COLO829 (cell line): ENCODE results near the gene DGKI.
A peak's percentile ranks its signal among the peaks of the same experiment; 100 is the strongest.

Experiments
- DNase-seq: peaks from one replicate; pipeline ENCODE4 v3.0.0; 2012; ENCODE audit warnings: low spot score

DGKI gene

DNA sequence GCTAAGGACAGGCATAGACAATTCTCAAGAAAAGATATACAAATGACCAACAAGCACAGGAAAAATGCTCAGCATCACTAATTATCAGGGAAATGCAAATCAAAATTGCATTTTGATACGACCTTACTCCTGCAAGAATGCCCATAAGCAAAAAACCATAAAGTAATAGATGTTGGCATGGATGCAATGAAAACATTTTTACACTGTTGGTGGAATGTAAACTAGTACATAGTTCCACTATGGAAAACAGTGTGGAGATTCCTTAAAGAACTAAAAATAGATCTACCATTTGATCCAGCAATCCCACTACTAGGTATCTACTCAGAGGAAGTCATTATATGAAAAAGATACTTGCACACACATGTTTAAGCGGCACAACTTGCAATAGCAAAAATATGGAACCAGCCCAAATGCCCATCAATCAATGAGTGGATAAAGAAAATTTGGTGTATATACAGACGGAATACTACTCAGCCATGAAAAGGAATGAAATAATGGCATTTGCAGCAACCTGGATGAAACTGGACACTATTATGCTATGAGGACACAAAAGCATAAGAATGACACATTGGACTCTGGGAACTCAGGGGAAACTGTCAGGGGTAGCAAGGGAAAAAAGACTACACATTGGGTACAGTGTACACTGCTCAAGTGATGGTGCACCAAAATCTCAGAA lies 59.3 kb downstream of the DGKI start:
- DNase-seq, result no peak

DNA sequence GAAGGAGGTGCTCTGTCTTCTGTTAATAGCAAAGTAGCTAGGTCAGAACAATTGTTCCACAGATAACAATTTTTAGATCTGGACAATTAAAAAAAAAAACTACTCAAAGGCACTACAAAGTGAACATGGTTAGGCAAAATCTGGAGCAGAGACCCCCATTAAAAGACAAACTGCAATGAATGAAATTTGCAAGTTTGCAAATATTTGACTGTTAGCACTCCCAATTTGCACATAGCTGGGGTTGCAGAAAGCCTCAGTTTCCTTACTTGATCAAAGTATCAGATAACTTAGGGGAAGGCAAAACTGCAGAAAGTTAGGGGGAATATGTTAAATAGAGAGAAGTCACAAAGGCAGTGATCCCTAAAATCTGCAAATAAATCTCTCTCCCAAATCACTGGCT lies 68.3 kb downstream of the DGKI start:
- no peak for DNase-seq

DNA sequence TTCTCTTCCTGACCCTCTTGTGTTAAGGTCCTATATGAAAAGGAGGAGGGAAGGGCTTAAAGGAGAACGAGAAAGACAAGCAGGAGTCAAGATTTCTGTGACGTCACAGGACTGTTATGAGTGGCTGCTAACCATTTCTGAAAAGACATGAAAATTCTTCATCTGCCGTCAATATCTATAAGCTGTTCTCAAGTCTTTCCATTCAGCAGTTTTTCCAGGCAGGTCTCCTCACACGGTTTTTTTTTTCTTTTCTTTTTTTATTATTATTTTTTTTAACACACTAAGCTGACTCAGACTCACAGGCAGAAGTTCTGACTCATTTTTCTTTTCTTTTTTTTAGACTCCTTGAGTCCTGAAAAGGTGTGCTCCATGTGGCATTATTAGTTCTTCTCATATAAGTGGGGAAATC lies 72.0 kb downstream of the DGKI start:
- DNase-seq, result no peak

GRCh38 chr7:137772748-137773147 lies 74.0 kb downstream of the DGKI start:
- peak; percentile 87 for DNase-seq

DNA sequence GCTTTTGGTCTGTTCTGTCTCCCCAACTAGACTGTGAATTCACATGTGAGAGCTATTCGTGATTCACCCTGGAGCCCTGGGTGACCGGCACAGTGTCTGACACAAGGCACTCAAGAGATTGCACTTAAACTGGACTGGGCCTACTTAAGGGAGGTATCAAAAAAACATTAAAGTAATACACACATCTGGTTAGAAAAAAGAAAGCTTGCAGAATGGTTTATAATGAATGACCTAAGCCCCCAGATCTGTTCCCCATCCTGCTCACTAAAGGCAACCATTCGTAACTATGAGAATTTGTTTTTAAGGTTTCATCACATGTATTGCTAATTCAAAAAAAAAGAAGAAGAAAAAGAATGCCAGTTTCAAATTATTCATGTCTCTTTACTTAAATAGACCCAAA lies 74.5 kb downstream of the DGKI start:
- DNase-seq, result no peak

DNA sequence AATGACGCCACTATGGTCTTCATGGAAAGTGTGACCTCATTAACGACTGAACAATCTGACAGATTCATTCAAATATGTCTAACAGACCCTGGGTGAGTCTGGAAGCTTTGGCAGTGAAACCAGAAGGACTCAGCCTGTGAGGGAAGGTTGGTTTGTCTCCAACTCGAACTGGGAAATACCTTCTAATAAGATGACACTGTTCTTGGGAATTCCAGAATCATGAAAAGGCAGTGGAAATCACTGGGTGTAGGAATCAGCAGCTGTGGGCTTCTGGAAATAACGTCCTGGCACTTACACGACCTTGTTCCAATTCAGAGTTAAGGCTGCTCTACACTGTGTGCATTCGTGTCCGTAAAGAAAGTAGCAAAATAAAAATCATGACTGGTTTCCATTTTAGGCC lies 75.1 kb downstream of the DGKI start:
- DNase-seq, result no peak

DNA sequence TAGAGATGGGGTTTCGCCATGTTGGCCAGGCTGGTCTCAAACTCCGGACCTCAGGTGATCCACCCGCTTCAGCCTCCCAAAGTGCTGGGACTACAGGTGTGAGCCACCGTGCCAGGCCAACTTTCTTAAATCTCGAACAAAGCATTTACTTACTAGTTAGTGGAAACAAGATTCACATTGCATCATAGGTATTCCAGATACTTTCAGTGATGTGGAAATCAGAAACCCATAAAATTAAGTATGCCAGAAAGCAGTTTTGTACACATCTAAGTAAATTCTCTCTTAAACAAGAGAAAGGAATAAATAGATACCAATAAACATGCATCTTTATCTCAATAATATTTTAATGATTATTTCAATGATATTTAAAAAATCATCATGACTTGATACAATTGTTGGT lies 75.5 kb downstream of the DGKI start:
- no peak for DNase-seq

DNA sequence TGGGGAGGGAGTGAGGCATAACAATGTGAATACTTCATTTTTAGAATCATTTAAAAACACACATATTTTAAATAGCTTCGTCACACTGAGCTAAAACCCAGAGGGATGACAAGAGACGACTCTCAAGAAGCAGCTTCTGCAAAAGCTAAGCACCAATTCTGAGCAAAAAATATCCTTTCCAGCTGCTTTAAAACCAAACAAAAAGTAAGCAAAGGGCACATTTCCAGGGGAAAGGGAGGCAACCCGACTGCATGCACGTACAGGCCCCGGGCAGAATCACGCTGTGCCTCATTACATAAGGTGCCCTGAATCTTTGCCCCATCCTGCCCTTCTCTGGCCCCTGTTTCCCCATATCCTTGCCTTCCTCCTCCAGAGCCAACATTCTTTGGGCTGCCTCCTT lies 78.4 kb downstream of the DGKI start:
- DNase-seq, result no peak

- DNase-seq, result no peak
These were observed 84.4 kb downstream of the DGKI start for GRCh38 chr7:137762334-137762733.

DNA sequence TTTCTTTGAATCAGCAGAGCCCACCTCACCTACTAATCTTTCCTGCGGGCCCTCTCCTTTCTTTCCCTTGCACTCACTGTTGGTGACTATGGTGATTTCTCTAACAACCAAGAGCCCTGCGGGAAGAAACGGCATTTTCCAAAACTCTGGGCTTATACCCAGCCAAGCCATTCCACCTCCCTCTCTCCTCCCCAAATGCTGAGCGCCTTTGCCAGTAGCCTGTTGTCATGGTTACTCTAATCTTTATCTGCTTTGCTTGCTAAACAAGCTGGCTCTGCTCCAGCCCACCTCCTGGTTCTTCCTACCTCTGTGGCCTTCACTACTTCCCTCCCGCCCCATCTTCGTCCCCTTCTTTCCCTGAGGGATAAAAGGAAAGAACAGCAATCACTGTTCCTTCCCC lies 86.7 kb downstream of the DGKI start:
- DNase-seq, result no peak

GRCh38 chr7:137757146-137757925 lies 89.4 kb downstream of the DGKI start:
- DNase-seq, result no peak

DNA sequence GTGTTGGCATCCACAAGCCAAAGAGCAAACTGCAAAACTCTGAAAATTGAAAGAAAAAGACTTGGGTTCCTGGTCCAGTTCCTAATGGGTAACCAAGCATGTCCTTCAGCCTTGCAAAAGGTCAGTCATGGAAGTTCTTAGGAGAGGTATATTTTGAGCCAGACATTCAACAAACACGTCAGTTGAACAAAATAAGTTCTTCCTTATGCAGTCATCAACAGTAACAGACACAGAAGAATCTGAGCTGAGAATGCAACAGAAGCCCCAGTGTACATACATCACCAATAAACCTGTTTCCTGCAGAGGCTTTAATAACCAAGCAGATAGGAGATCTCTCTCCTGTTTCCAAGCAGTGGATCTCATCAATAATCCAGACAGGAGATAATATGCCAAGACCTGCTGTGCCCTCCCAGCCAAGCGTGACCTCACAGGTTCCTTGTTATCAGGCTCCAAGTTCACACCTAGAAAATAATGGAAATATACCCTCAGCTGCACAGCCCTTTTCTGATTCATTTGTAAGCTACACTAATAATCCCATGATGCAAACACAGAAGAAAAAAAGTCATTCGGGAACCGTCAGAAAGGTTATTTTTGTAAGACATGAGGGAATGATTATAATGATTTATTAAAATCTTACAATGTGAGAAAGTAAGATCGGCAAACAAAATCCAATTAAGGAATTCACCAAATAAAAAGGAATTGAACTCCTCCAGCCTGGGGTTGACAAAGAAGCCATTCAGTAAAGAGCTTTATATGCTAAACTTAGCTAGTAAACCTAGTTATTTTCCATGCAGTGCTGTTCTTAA lies 90.7 kb downstream of the DGKI start:
- DNase-seq, result peak; percentile 77

DNA sequence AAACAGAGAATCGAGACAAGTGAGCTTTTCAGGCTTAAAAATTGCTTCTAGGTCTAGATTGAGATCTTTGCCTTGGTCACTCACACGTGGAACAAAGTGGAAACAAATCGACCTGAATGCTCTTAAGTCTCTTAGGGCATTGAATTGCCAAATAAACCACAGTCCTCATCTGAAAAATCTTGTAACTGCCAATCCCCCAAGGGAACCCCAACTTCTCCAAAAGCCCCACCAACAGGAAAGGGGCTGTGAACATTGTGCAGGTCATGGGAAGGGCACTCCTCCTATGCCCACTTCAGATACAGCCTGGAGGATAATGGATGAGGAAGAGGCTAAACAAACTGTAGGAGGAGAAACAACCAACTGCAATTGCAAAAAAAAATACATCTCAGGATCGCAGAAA lies 91.3 kb downstream of the DGKI start:
- DNase-seq, result no peak

DNA sequence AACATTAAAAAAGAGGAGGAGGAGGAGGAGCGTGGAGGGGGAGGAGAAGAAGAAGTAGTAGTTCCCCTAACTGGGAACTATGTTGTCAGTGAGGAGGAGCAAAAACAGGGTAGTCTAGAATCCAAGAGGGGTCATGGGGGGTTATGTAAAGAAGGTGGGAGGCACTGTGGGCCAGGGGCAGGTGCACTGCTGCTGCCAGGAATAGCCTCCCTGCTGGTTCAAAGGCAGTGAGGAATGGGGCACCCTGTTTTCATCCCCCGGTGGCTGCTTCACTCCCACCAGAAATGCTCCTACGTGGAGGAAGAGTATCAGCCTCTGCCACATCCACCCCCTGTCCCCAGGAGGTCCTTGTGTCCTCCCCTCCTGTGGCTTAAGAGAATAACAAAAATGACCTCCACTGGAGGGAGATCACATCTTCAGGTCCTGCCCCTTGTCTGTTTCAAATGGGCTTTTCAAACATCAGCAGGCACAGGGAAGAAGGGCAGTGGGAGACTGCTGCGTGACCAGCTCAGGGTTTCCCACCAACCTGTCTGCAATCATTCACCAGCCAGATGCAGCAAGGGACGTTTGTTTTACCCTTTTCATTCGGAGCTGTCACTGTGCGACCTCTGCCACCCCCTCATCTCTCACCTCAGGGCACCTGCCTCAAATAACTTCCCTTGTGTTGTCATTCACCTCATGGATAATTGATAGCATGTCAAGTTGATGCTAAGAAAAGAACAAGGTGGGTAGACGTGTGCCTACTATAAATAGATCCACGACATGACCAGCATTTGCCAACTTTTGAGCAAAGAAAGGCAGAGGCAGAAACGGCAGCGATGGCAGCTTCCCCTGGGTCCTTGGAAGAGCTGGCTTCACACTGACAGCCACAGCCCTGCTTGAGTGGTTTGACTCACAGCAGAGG lies 92.6 kb downstream of the DGKI start:
- DNase-seq, result no peak

- DNase-seq, result no peak
These were observed 93.2 kb downstream of the DGKI start for GRCh38 chr7:137753575-137753947.

- no peak for DNase-seq
These were observed 93.7 kb downstream of the DGKI start for GRCh38 chr7:137753067-137753466.

DNA sequence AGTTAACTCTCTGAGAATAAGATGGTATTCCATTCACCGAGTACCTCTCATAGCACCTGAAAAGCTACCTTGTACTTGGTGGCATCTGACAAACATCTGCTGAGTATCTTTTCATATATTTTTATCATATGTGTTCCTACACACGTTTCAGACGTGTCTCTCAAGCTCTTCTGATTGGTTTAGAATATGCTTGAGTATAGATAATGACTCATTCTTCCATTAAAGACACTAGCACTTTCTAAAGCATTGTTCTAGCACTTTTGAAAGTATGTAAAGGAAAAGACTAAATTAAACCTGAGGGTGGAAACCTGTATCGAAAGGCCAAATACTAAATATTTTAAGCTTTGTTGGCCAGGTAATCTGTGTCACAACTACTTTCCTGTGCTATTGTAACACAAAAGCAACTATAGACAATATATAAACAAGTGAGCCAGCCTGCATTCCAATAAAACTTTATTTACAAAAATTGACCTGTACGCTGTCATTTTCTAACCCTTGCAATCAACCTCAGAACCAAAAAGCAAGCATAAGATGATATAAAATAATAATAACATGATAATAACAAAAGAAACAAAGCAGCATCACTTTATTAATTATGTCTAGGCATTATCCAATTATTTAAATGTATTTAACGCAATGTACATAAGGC lies 95.3 kb downstream of the DGKI start:
- DNase-seq, result no peak

- DNase-seq, result no peak
These were observed 99.3 kb downstream of the DGKI start for GRCh38 chr7:137747359-137748031.

DNA sequence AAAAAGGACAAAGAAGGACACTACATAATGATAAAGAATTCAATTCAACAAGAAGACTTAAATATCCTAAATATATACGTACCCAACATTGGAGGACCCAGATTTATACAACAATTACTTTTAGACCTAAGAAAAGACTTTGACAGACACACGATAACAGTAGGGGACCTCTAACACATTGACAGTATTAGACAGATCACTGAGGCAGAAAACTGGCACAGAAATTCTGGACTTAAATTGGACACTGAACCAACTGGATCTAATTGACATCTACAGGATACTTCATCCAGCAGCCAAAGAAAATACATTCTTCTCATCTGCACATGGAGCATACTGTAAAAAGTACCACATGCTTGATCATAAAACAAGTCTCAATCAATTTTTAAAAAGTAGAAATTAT lies 103.8 kb downstream of the DGKI start:
- DNase-seq, result no peak

DNA sequence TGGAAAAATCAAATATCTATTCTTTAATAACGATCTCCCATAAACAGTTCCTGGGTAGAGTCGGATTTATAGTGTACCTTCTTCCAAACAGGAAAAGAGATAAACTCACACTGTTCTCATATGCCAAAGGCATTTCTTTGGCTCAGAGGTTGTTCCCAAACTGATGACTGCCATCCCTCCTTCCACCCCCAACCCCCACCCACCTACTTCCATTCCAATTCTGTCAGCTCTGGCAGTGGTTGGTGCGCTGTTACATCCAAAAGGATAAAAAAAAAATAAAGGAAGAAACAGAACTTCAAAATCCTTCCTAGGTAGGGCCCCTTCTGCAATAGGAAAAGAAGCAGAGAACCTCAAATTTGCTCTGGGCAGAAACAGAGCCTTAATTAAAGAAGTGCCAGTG lies 104.7 kb downstream of the DGKI start:
- DNase-seq, result no peak

GRCh38 chr7:137741443-137741842 lies 105.3 kb downstream of the DGKI start:
- no peak for DNase-seq
